Mammary epithelial cell (primary cell): Measurements from ENCODE around the gene SAFB.

ENCODE experiments used
- CTCF ChIP-seq, 2 donors: IDR thresholded peaks in 1 of 2; conservative IDR thresholded peaks in 1 of 2; 2 replicates each; pipeline ENCODE4 v1.5.1; 2011 to 2012; ENCODE audit warnings: inconsistent platforms in 2 of 2, low read length in 2 of 2, mild to moderate bottlenecking in 2 of 2, control low read depth in 1 of 2, low read depth in 1 of 2; ENCODE audit not compliant: insufficient read depth in 1 of 2; ENCODE audit errors: extremely low read depth in 1 of 2
- EZH2 ChIP-seq: IDR thresholded peaks from 2 replicates; pipeline ENCODE4 v1.6.1; 2012; ENCODE audit warnings: low read length, inconsistent platforms, borderline replicate concordance

DNA sequence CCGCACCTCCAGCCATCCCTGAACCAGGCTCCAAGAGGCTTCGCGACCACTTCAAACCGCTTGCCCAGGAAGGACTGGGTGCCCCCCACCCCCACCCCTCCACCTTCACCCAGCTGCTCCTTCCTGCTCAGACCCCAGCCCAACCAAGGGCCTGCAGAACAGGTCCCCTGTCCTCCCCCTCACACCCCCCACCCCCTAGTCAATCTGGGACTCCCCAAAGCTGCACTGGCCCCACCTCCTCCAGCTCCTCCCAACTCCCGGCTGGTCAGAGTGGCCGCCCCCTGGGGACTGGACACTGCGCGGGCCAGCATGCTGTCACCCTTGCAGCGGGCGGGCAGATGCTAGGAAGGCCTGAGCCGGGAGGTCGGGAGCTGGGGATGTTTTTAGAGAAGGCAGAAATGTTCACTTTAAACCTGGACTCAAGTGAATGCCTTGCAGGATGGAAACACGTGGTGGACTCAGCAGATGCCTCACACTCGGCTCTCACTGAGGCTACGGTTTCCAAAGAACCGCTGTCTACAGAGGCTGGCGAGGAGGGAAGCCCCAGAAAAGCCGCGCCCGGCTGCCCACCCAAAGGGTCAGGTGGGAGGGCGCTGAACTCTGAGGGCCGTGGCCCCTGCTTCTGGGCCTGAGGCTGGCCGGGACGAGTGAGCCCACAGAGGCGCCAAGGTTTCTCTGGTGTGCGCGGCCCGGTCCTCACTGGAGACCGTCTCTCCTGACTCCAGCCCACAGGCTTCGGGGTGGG lies 75.2 kb downstream of the SAFB start:
- TF ChIP-seq CTCF (conservative IDR thresholded peaks at IDR 0.05 in 1 of 2, IDR thresholded peaks at IDR 0.05 in 1 of 2; ENCODE audit: extremely low read depth in 1 of 2, insufficient read depth in 1 of 2, low read depth in 1 of 2, low read length in 2 of 2) (no peak), EZH2 (no peak)
